ENCODE measurements around the gene CARMIL1.

- TF ChIP-seq CTCF (IDR thresholded peaks at IDR 0.05) (no peak), POLR2A (IDR thresholded peaks at IDR 0.05) (no peak)
These were observed 122.5 kb downstream of the CARMIL1 start for GRCh38 chr6:25401711-25402110.
